ENCODE measurements around the gene CLASP2.

- TF ChIP-seq GATA3 (IDR thresholded peaks at IDR 0.05; ENCODE audit: low read depth, low read length) (no peak), GATA2 (IDR thresholded peaks at IDR 0.05; ENCODE audit: low read depth, low read length) (no peak)
Measured at GRCh38 chr3:33557829-33558228, 160.2 kb downstream of the CLASP2 start.
